Liver (tissue), 3 donors: ENCODE measurements around the gene CHMP5.

Experiments
- RAD21 ChIP-seq, 2 donors: IDR thresholded peaks; 2 replicates each; pipeline ENCODE4 v1.6.1; 2016; ENCODE audit warnings: antibody characterized with exemption in 2 of 2, mild to moderate bottlenecking in 2 of 2
- TF ChIP-seq, protein P1 (sequence below): fragments of 150-350 bp; IDR thresholded peaks from 2 replicates; pipeline ENCODE4 v1.5.1; 2017; ENCODE audit warnings: improper control_type of control experiment, low read depth, low read length; ENCODE audit not compliant: missing input control
- TF ChIP-seq, protein P2 (sequence below): IDR thresholded peaks from 2 replicates; pipeline ENCODE4 v1.6.1; 2016; ENCODE audit warnings: antibody characterized with exemption
- donor health status: healthy.
- donor health status: healthy.

DNA sequence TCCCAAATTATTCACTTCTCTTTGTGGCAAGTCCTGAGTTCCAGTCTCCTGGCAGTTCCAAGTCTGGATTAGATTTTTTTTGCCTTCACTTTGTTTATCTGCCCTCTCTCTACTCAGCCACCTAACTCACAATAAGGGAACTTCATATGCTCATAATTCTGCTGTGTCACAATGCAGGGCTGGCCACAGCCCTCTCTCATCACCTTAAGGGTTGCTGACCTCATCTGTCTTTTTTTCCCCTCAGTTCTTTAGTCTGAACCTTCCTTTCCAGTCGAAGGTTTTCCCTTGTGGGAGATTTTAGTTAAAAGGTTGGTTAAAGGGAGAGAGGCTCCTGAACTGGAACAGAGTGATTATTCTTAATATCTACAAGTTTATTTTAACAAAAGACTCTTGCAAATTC, 4.5 kb upstream of the CHMP5 start:
- TF ChIP-seq RAD21 (IDR thresholded peaks at IDR 0.05), result no peak
- TF ChIP-seq, protein P1, sequence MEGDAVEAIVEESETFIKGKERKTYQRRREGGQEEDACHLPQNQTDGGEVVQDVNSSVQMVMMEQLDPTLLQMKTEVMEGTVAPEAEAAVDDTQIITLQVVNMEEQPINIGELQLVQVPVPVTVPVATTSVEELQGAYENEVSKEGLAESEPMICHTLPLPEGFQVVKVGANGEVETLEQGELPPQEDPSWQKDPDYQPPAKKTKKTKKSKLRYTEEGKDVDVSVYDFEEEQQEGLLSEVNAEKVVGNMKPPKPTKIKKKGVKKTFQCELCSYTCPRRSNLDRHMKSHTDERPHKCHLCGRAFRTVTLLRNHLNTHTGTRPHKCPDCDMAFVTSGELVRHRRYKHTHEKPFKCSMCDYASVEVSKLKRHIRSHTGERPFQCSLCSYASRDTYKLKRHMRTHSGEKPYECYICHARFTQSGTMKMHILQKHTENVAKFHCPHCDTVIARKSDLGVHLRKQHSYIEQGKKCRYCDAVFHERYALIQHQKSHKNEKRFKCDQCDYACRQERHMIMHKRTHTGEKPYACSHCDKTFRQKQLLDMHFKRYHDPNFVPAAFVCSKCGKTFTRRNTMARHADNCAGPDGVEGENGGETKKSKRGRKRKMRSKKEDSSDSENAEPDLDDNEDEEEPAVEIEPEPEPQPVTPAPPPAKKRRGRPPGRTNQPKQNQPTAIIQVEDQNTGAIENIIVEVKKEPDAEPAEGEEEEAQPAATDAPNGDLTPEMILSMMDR, result no peak
- TF ChIP-seq, protein P2, sequence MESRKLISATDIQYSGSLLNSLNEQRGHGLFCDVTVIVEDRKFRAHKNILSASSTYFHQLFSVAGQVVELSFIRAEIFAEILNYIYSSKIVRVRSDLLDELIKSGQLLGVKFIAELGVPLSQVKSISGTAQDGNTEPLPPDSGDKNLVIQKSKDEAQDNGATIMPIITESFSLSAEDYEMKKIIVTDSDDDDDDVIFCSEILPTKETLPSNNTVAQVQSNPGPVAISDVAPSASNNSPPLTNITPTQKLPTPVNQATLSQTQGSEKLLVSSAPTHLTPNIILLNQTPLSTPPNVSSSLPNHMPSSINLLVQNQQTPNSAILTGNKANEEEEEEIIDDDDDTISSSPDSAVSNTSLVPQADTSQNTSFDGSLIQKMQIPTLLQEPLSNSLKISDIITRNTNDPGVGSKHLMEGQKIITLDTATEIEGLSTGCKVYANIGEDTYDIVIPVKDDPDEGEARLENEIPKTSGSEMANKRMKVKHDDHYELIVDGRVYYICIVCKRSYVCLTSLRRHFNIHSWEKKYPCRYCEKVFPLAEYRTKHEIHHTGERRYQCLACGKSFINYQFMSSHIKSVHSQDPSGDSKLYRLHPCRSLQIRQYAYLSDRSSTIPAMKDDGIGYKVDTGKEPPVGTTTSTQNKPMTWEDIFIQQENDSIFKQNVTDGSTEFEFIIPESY, result no peak
